Activated B cell treated with CpG ODN at 0.5 μM for 24 hours (primary cell): ENCODE measurements around the gene CAMK4. TPM values are rescaled to one million over a fixed set of nuclear protein-coding genes. Genes with fewer than 3 reads are reported as not detected.

Experiments
- ATAC-seq: fragments of 200-7000 bp; cut with Tn5 transposase; one replicate; pipeline ENCODE4 v1.10.0; 2021; ENCODE audit warnings: low read depth, mild to moderate bottlenecking, moderate library complexity
- CTCF ChIA-PET: fragments of 350-600 bp; sonication (Branson Sonifier 250); formaldehyde crosslinking; loops from one replicate; lab custom pipeline; 2021; ENCODE audit warnings: antibody characterized with exemption; lab: Charles Lee
- POLR2A ChIA-PET: fragments of 350-600 bp; sonication (Branson Sonifier 250); formaldehyde crosslinking; loops from one replicate; lab custom pipeline; 2021; ENCODE audit warnings: antibody characterized with exemption; lab: Charles Lee
- DNase-seq: peaks from one replicate; pipeline ENCODE4 v3.0.0; 2022
- H3K27ac Mint-ChIP-seq: one replicate; pipeline ENCODE4 v1.8.0; 2020; ENCODE audit warnings: mixed read lengths
- H3K27me3 Mint-ChIP-seq: one replicate; pipeline ENCODE4 v1.8.0; 2021; ENCODE audit warnings: mixed read lengths
- H3K36me3 Mint-ChIP-seq: one replicate; pipeline ENCODE4 v1.8.0; 2021; ENCODE audit warnings: low read depth, mixed read lengths
- H3K4me1 Mint-ChIP-seq: one replicate; pipeline ENCODE4 v1.8.0; 2021; ENCODE audit warnings: mixed read lengths
- H3K4me3 Mint-ChIP-seq: one replicate; pipeline ENCODE4 v1.8.0; 2020; ENCODE audit warnings: mild to moderate bottlenecking, mixed read lengths
- H3K9me3 Mint-ChIP-seq: one replicate; pipeline ENCODE4 v1.8.0; 2020; ENCODE audit warnings: mixed read lengths
- CTCF ChIP-seq: fragments of 200-600 bp; IDR thresholded peaks from one replicate; pipeline ENCODE4 v1.8.0; 2022; ENCODE audit warnings: antibody characterized with exemption, mild to moderate bottlenecking
- intact Hi-C: fragments of 100-400 bp; cut with micrococcal nuclease; formaldehyde crosslinking; loops from one replicate; pipeline ENCODE4 v1.15.1; 2024
- total RNA-seq: library from RNA; stranded (reverse); gene quantifications from 2 replicates; pipeline ENCODE4 v1.2.3, GENCODE V29; 2022

CAMK4 gene
- total RNA-seq, 1 donor from 2014 or later: 6.3 TPM

- CTCF ChIA-PET: no interaction called here
- Mint-ChIP-seq H3K4me3 (no peak overlapping the region), H3K27ac (no peak overlapping the region), H3K36me3 (no peaks in the 10 kb centered on the region), H3K27me3 (no peaks in the 10 kb centered on the region), H3K4me1 (no peaks in the 10 kb centered on the region), H3K9me3 (no peaks in the 10 kb centered on the region)
- no peak for TF ChIP-seq CTCF
- intact Hi-C loops: no loop called here
- ATAC-seq (no peak), DNase-seq (no peak)
- POLR2A ChIA-PET: no interaction called here
Measured at GRCh38 chr5:111461934-111462333, 237.8 kb downstream of the CAMK4 start.

- DNase-seq (no peak), ATAC-seq (no peak)
- no peak for TF ChIP-seq CTCF
- intact Hi-C loops: no loop called here
- Mint-ChIP-seq H3K4me1 (no peaks in the 10 kb centered on the region), H3K9me3 (no peaks in the 10 kb centered on the region), H3K27me3 (no peaks in the 10 kb centered on the region), H3K4me3 (no peak overlapping the region), H3K36me3 (no peaks in the 10 kb centered on the region), H3K27ac (no peak overlapping the region)
- POLR2A ChIA-PET: no interaction called here
- CTCF ChIA-PET: no interaction called here
Measured at GRCh38 chr5:111463311-111463710, 239.1 kb downstream of the CAMK4 start.

- no peak for ATAC-seq
- peaks cover 2% of the 10 kb centered on the region for H3K4me1 Mint-ChIP-seq
- no peak for DNase-seq
- CTCF ChIA-PET: no interaction called here
- peaks cover 4% of the 10 kb centered on the region for H3K9me3 Mint-ChIP-seq
- no peaks in the 10 kb centered on the region for H3K36me3 Mint-ChIP-seq
- POLR2A ChIA-PET: no interaction called here
- H3K27me3 Mint-ChIP-seq: no peaks in the 10 kb centered on the region
- H3K27ac Mint-ChIP-seq: no peak overlapping the region
- TF ChIP-seq CTCF: no peak
- intact Hi-C loops: no loop called here
- H3K4me3 Mint-ChIP-seq: no peak overlapping the region
Measured at GRCh38 chr5:111469293-111469896, 245.2 kb downstream of the CAMK4 start.

GRCh38 chr5:111469903-111470302 is 245.7 kb downstream of the CAMK4 start:
- DNase-seq (no peak), ATAC-seq (no peak)
- Mint-ChIP-seq H3K27me3 (no peaks in the 10 kb centered on the region), H3K36me3 (no peaks in the 10 kb centered on the region), H3K4me3 (no peak overlapping the region), H3K27ac (no peak overlapping the region), H3K4me1 (peaks cover 2% of the 10 kb centered on the region), H3K9me3 (peaks cover 4% of the 10 kb centered on the region)
- no peak for TF ChIP-seq CTCF
- POLR2A ChIA-PET: no interaction called here
- CTCF ChIA-PET: no interaction called here
- intact Hi-C loops: no loop called here

GRCh38 chr5:111472096-111472495 is 247.9 kb downstream of the CAMK4 start:
- H3K9me3 Mint-ChIP-seq: peaks cover 4% of the 10 kb centered on the region
- H3K4me1 Mint-ChIP-seq: peaks cover 2% of the 10 kb centered on the region
- no peaks in the 10 kb centered on the region for H3K36me3 Mint-ChIP-seq
- ATAC-seq (no peak), DNase-seq (no peak)
- H3K4me3 Mint-ChIP-seq: no peak overlapping the region
- CTCF ChIA-PET: no interaction called here
- POLR2A ChIA-PET: no interaction called here
- no peak overlapping the region for H3K27ac Mint-ChIP-seq
- no peaks in the 10 kb centered on the region for H3K27me3 Mint-ChIP-seq
- no peak for TF ChIP-seq CTCF
- intact Hi-C loops: no loop called here
